GM12878 (cell line): ENCODE data around the gene KLF15.

ENCODE experiments used
- CBX3 ChIP-seq: fragments of 200-600 bp; sonication (generic); IDR thresholded peaks from 2 replicates; pipeline ENCODE4 v1.6.1; 2016; ENCODE audit warnings: low read depth, borderline replicate concordance
- CEBPB ChIP-seq, 2 experiments: fragments of 150-350 bp in 1 of 2; IDR thresholded peaks; 2 replicates each; pipeline ENCODE4 v1.6.1; 2012 to 2014; ENCODE audit warnings: low read depth in 2 of 2, low read length in 2 of 2, borderline replicate concordance in 1 of 2, inconsistent platforms in 1 of 2
- EP300 ChIP-seq, 2 experiments: fragments of 150-350 bp in 1 of 2; IDR thresholded peaks; 2 replicates each; pipeline ENCODE4 v1.6.1; 2011 to 2012; ENCODE audit warnings: low read depth in 2 of 2, low read length in 2 of 2, borderline replicate concordance in 1 of 2, improper control_type of control experiment in 1 of 2, inconsistent platforms in 1 of 2; ENCODE audit not compliant: control insufficient read depth in 1 of 2
- EZH2 ChIP-seq: IDR thresholded peaks from 2 replicates; pipeline ENCODE4 v1.6.1; 2012; ENCODE audit warnings: low read depth, mild to moderate bottlenecking, control low read depth, inconsistent platforms, low read length, borderline replicate concordance; ENCODE audit not compliant: control insufficient read depth
- KDM1A ChIP-seq: fragments of 200-600 bp; sonication (generic); IDR thresholded peaks from 2 replicates; pipeline ENCODE4 v1.6.1; 2016; ENCODE audit warnings: borderline replicate concordance
- POLR2A ChIP-seq: IDR thresholded peaks from 2 replicates; pipeline ENCODE4 v1.6.1; 2011; ENCODE audit warnings: low read depth, mild to moderate bottlenecking, low read length
- POLR2AphosphoS5 ChIP-seq: IDR thresholded peaks from 2 replicates; pipeline ENCODE4 v1.6.1; 2011; ENCODE audit warnings: mild to moderate bottlenecking, low read length, inconsistent platforms
- REST ChIP-seq: IDR thresholded peaks from 2 replicates; pipeline ENCODE4 v1.6.1; 2012; ENCODE audit warnings: mild to moderate bottlenecking, low read depth, low read length
- SPI1 ChIP-seq: IDR thresholded peaks from 2 replicates; pipeline ENCODE4 v1.6.1; 2011; ENCODE audit warnings: low read depth, mild to moderate bottlenecking, low read length, moderate library complexity, borderline replicate concordance; ENCODE audit not compliant: insufficient read depth
- YY1 ChIP-seq: IDR thresholded peaks from 2 replicates; pipeline ENCODE4 v1.6.1; 2011; ENCODE audit warnings: low read depth, mild to moderate bottlenecking, low read length
- ZNF384 ChIP-seq: IDR thresholded peaks from 2 replicates; pipeline ENCODE4 v1.6.1; 2012; ENCODE audit warnings: low read depth, mild to moderate bottlenecking, low read length, improper control_type of control experiment, borderline replicate concordance
- TF ChIP-seq, protein P1 (sequence below), 3 experiments: IDR thresholded peaks in 2 of 3; conservative IDR thresholded peaks in 1 of 3; 2 replicates each; pipeline ENCODE4 v1.5.1; 2011; ENCODE audit warnings: low read depth in 3 of 3, low read length in 3 of 3, mild to moderate bottlenecking in 3 of 3, control low read depth in 2 of 3, moderate library complexity in 2 of 3, inconsistent platforms in 1 of 3, mixed read lengths in 1 of 3; ENCODE audit not compliant: control insufficient read depth in 2 of 3, insufficient read depth in 1 of 3; ENCODE audit errors: extremely low read depth in 1 of 3

GRCh38 chr3:126308394-126309125 lies 48.6 kb downstream of the KLF15 start:
- TF ChIP-seq CBX3 (no peak), EP300 (IDR thresholded peaks at IDR 0.05; ENCODE audit: borderline replicate concordance in 1 of 2, control insufficient read depth in 1 of 2, low read depth in 2 of 2, low read length in 2 of 2) (no peak), POLR2A (no peak), KDM1A (no peak), CEBPB (IDR thresholded peaks at IDR 0.05; ENCODE audit: borderline replicate concordance in 1 of 2, low read depth in 2 of 2, low read length in 2 of 2) (no peak), YY1 (no peak), REST (no peak), SPI1 (no peak), EZH2 (no peak), ZNF384 (no peak), POLR2AphosphoS5 (no peak)
- TF ChIP-seq, protein P1, sequence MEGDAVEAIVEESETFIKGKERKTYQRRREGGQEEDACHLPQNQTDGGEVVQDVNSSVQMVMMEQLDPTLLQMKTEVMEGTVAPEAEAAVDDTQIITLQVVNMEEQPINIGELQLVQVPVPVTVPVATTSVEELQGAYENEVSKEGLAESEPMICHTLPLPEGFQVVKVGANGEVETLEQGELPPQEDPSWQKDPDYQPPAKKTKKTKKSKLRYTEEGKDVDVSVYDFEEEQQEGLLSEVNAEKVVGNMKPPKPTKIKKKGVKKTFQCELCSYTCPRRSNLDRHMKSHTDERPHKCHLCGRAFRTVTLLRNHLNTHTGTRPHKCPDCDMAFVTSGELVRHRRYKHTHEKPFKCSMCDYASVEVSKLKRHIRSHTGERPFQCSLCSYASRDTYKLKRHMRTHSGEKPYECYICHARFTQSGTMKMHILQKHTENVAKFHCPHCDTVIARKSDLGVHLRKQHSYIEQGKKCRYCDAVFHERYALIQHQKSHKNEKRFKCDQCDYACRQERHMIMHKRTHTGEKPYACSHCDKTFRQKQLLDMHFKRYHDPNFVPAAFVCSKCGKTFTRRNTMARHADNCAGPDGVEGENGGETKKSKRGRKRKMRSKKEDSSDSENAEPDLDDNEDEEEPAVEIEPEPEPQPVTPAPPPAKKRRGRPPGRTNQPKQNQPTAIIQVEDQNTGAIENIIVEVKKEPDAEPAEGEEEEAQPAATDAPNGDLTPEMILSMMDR (IDR thresholded peaks at IDR 0.05 in 2 of 3, conservative IDR thresholded peaks at IDR 0.05 in 1 of 3; ENCODE audit: control insufficient read depth in 2 of 3, extremely low read depth in 1 of 3, insufficient read depth in 1 of 3, low read depth in 3 of 3, low read length in 3 of 3) = no peak
